Psoas muscle (tissue), 8 donors: Measurements from ENCODE around the gene CKB. TPM values are rescaled to one million over a fixed set of nuclear protein-coding genes. Genes with fewer than 3 reads are reported as not detected.

Experiments used
- ATAC-seq, 4 donors: fragments of 200-7000 bp; cut with Tn5 transposase; one replicate each; pipeline ENCODE4 v1.9.1; 2020; ENCODE audit warnings: moderate library complexity in 3 of 4, mild to moderate bottlenecking in 2 of 4
- DNase-seq, 2 donors: peaks; one replicate each; pipeline ENCODE4 v3.0.0-alpha.2; 2020
- H3K27ac ChIP-seq: fragments of 200-600 bp; one replicate; pipeline ENCODE4 v1.8.0; 2022
- H3K27me3 ChIP-seq, 3 donors: fragments of 200-600 bp in 1 of 3; one replicate each; pipeline versions ENCODE4 v1.6.1 to v1.8.0; 2013 to 2022; ENCODE audit warnings: low read length in 2 of 3, mild to moderate bottlenecking in 2 of 3, moderate library complexity in 1 of 3; ENCODE audit not compliant: insufficient read depth in 3 of 3
- H3K36me3 ChIP-seq, 2 donors: fragments of 200-600 bp in 1 of 2; one replicate each; pipeline versions ENCODE4 v1.6.1 to v1.8.0; 2013 to 2022; ENCODE audit warnings: low read depth in 1 of 2, mild to moderate bottlenecking in 1 of 2, moderate library complexity in 1 of 2; ENCODE audit not compliant: insufficient read depth in 1 of 2
- H3K4me1 ChIP-seq: fragments of 200-600 bp; one replicate; pipeline ENCODE4 v1.8.0; 2022
- H3K4me3 ChIP-seq: fragments of 200-600 bp; one replicate; pipeline ENCODE4 v1.8.0; 2022; ENCODE audit warnings: mild to moderate bottlenecking
- H3K9me3 ChIP-seq: fragments of 200-600 bp; one replicate; pipeline ENCODE4 v1.8.0; 2022
- CTCF ChIP-seq: fragments of 200-600 bp; IDR thresholded peaks from one replicate; pipeline ENCODE4 v1.8.0; 2022; ENCODE audit warnings: antibody characterized with exemption
- WGBS, 3 donors: extraction: QIAGEN DNeasy Blood & Tissue Kit; methylation state at CpG; one replicate each; pipeline versions ENCODE4 v1.1.6 to v1.1.7; 2013; 5-methylcytosine and 5-hydroxymethylcytosine counted together
- intact Hi-C, 2 donors: fragments of 100-400 bp; cut with DNase I; formaldehyde crosslinking; loops; one replicate each; pipeline versions ENCODE4 v1.11.0 to v1.14.2; 2022
- polyA plus RNA-seq, 3 donors: library from polyadenylated mRNA; stranded (reverse); fragments of 200-250 nt; gene quantifications; one replicate each; pipeline ENCODE4 v1.2.3, GENCODE V29; 2013
- total RNA-seq, 4 donors: library from RNA; stranded (reverse); fragmentation: NEBNext Ultra II Directional in 2 of 4; extraction: Animal tissue kit (Norgen Biotek cat#: 25700) in 2 of 4; gene quantifications; one replicate each; pipeline versions ENCODE4 v1.2.1 to v1.2.4, GENCODE V29; 2021 to 2023
- donor health status: healthy with polysubstance abuse.
- donor health status: DM: no; HTN: no; CAD: no; lungs with moderate emphysema.
- donor health status: Bipolar disorder and iron deficiency.
- donor health status: healthy.
- donor health status: DM: yes; HTN: yes; CAD: no.
- donor health status: DM: no; HTN: no; CAD: no.
- donor health status: DM: no; HTN: no; CAD: no.
- donor health status: DM: yes; HTN: yes; CAD: no.

Gene CKB
- total and polyA plus RNA-seq, 7 donors = 19.5 to 383 (median 44.9) TPM

- DNase-seq = no peak
- TF ChIP-seq CTCF = no peak
- H3K4me3 ChIP-seq = no peak overlapping the region
These were observed 33.1 kb upstream of the CKB start for GRCh38 chr14:103555559-103556337.

GRCh38 chr14:103552846-103553210 is 30.2 kb upstream of the CKB start:
- no peak for DNase-seq
- intact Hi-C loops = no loop called here
- H3K36me3 ChIP-seq = no peaks in the 10 kb centered on the region
- ATAC-seq = no peak
- H3K4me3 ChIP-seq = no peak overlapping the region
- TF ChIP-seq CTCF = no peak
- H3K27me3 ChIP-seq = no peaks in the 10 kb centered on the region
- WGBS, 3 donors = 90 to 94% (median 92%) methylated on average over 11 of the region's 11 CpGs
- no peaks in the 10 kb centered on the region for H3K9me3 ChIP-seq
- H3K27ac ChIP-seq = peak overlapping the region; percentile 85
- H3K4me1 ChIP-seq = peaks cover 58% of the 10 kb centered on the region

More at GRCh38 chr14:103555559-103556337, 33.1 kb upstream of the CKB start:
- H3K27me3 ChIP-seq = no peaks in the 10 kb centered on the region
- H3K9me3 ChIP-seq = no peaks in the 10 kb centered on the region
- peak in 3 of 4 donors; percentile 30 to 39 (median 38) for ATAC-seq
- H3K4me1 ChIP-seq = peaks cover 77% of the 10 kb centered on the region
- WGBS, 3 donors = 58 to 63% (median 61%) methylated on average over 15 of the region's 15 CpGs
- intact Hi-C loops = no loop called here
- H3K36me3 ChIP-seq = peaks cover 0 to 19% of the 10 kb centered on the region in 2 donors
- H3K27ac ChIP-seq = peak overlapping the region; percentile 62

- peak overlapping the region; percentile 28 for H3K4me3 ChIP-seq
- no peaks in the 10 kb centered on the region for H3K9me3 ChIP-seq
- H3K27me3 ChIP-seq = no peaks in the 10 kb centered on the region
- DNase-seq (peak; percentile 75 to 78), ATAC-seq (peak; percentile 67 to 74 (median 72))
- no peak for TF ChIP-seq CTCF
- intact Hi-C loops = no loop called here
- peaks cover 52% of the 10 kb centered on the region for H3K4me1 ChIP-seq
- WGBS, 3 donors = 27 to 38% (median 28%) methylated on average over 18 of the region's 18 CpGs
- H3K27ac ChIP-seq = peak overlapping the region; percentile 85
- H3K36me3 ChIP-seq = no peaks in the 10 kb centered on the region
These were observed 29.6 kb upstream of the CKB start for GRCh38 chr14:103552011-103552845.

GRCh38 chr14:103551338-103551762 is 28.7 kb upstream of the CKB start:
- DNase-seq (peak; percentile 84 to 86), ATAC-seq (peak; percentile 41 to 67 (median 62))
- Histone ChIP-seq H3K4me3 (peak overlapping the region; percentile 28), H3K27me3 (no peaks in the 10 kb centered on the region), H3K9me3 (no peaks in the 10 kb centered on the region), H3K27ac (peak overlapping the region; percentile 85), H3K36me3 (no peaks in the 10 kb centered on the region), H3K4me1 (peaks cover 44% of the 10 kb centered on the region)
- WGBS, 3 donors = 36 to 47% (median 39%) methylated on average over 15 to 17 of the region's 17 CpGs
- intact Hi-C loops = no loop called here
- no peak for TF ChIP-seq CTCF
